IPS DF 4.7 (cell line): ENCODE results near the gene SFN.

ENCODE experiments used
- DNase-seq: peaks from one replicate; pipeline ENCODE4 v3.0.0-alpha.2; 2013; ENCODE audit warnings: low spot score; ENCODE audit errors: extremely low read depth

SFN gene

GRCh38 chr1:26911399-26912146, 48.6 kb downstream of the SFN start:
- no peak for DNase-seq

GRCh38 chr1:26912147-26912490, 49.2 kb downstream of the SFN start:
- no peak for DNase-seq

GRCh38 chr1:26913389-26913753, 50.4 kb downstream of the SFN start:
- no peak for DNase-seq
